Thyroid gland (tissue), 4 donors: ENCODE results near the gene PTCD1.

Experiments
- POLR2A ChIP-seq, 2 donors: fragments of 450-650 bp; IDR thresholded peaks; one replicate each; pipeline ENCODE4 v1.6.1; 2017; ENCODE audit warnings: antibody characterized with exemption in 2 of 2, mild to moderate bottlenecking in 2 of 2, moderate library complexity in 1 of 2
- TF ChIP-seq, protein P1 (sequence below), 6 experiments: fragments of 200-600 bp in 3 of 6; fragments of 450-650 bp in 3 of 6; sonication (generic) in 3 of 6; IDR thresholded peaks; one replicate each; pipeline ENCODE4 v1.5.1; 2016 to 2019; ENCODE audit warnings: antibody characterized with exemption in 6 of 6, mild to moderate bottlenecking in 2 of 6, inconsistent platforms in 1 of 6, moderate library complexity in 1 of 6

- TF ChIP-seq POLR2A (IDR thresholded peaks at IDR 0.05), result no peak
- TF ChIP-seq, protein P1, sequence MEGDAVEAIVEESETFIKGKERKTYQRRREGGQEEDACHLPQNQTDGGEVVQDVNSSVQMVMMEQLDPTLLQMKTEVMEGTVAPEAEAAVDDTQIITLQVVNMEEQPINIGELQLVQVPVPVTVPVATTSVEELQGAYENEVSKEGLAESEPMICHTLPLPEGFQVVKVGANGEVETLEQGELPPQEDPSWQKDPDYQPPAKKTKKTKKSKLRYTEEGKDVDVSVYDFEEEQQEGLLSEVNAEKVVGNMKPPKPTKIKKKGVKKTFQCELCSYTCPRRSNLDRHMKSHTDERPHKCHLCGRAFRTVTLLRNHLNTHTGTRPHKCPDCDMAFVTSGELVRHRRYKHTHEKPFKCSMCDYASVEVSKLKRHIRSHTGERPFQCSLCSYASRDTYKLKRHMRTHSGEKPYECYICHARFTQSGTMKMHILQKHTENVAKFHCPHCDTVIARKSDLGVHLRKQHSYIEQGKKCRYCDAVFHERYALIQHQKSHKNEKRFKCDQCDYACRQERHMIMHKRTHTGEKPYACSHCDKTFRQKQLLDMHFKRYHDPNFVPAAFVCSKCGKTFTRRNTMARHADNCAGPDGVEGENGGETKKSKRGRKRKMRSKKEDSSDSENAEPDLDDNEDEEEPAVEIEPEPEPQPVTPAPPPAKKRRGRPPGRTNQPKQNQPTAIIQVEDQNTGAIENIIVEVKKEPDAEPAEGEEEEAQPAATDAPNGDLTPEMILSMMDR (IDR thresholded peaks at IDR 0.05), result no peak
These were observed 17.7 kb upstream of the PTCD1 start for GRCh38 chr7:99456288-99456687.
